G401.6 (cell line): Measurements from ENCODE around the gene FBXL2.
"Not testable (repeated sequence)": the region's sequence is repeated elsewhere in the genome, so short reads cannot be mapped to it uniquely, and the experiment has no call there.

ENCODE experiments used
- FAIRE-seq: peaks from 2 replicates; lab custom pipeline; 2012; peaks lifted over from hg19 to GRCh38; lab: Jason Lieb, UNC

Gene FBXL2

GRCh38 chr3:33317963-33318709 is 40.9 kb downstream of the FBXL2 start:
- FAIRE-seq = no peak

GRCh38 chr3:33318710-33319380 is 41.6 kb downstream of the FBXL2 start:
- peak; percentile 85 for FAIRE-seq

- no peak for FAIRE-seq
These were observed 45.2 kb downstream of the FBXL2 start for GRCh38 chr3:33322412-33322811.

- FAIRE-seq = no peak
These were observed 54.2 kb downstream of the FBXL2 start for GRCh38 chr3:33331414-33331813.

GRCh38 chr3:33334364-33334763 is 57.1 kb downstream of the FBXL2 start:
- FAIRE-seq = no peak

- FAIRE-seq = not testable (repeated sequence)
These were observed 61.8 kb downstream of the FBXL2 start for GRCh38 chr3:33338936-33339465.

DNA sequence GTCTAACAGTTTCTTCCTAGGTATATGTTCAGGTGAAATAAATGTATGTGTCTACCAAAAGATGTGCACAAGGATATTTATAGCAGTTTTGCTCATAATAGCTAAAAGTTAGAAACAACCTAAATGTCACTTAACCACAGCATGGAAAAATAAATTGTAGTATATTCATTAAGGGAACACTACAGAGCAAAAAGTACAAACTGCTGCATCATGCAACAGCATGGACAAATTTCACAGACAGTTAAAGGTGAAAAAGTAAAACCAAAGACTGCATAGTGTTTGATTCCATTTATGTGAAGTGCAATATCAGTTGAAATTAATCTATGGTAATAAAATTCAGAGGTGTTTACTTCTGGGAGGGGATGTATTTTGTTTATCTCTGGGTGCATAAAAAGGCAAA is 62.5 kb downstream of the FBXL2 start:
- no peak for FAIRE-seq

DNA sequence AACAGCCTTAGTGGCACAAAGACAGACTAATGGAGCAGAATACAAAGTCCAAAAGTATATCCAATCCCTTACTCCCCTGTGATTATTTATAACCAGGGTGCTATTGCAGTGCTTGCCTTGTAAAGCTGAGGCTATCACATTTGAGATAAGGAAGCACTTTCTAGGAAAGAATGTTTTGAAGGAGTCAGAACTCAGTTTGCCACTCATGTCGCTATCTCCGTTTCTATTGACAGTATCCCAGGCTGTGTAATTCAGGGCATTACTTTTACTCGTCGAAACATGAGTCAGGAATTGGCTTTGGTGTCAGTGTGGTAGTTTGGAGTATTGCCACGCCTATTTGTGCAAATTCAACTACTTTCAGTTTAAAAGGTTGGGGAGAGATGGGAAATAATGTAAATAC is 78.4 kb downstream of the FBXL2 start:
- no peak for FAIRE-seq

- FAIRE-seq = no peak
These were observed 81.0 kb downstream of the FBXL2 start for GRCh38 chr3:33358172-33358781.

DNA sequence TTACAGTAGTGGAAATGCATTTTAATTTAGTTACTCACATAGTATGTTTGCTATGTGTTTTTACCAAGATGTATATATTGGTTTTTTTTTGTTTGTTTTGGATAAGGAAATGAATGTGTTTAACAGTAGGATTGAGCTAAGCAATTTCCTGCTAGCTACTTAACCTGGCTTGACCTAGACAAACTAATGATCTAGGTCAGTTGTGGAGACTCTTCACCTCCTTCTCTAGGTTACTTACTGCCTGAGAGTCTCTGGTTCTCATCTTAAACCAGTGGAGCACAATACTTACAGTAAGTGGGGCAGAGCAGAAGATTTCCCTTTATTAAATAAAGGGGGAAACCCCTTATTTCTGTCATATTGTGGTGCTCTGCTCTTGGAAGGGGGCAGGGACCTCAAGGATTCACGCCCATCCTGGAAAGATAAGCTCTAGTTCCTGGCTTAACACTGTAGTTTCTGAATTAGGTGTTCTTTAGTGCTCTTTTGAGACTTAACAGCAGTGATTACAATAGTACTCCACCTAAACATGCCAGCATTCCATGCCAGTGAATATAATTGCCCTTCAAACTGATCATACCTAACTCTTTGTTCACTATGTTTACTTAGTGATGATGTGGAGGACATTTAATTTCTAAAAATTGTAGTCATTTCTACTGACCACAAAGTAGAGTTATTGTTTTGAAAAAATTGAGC is 83.0 kb downstream of the FBXL2 start:
- no peak for FAIRE-seq

DNA sequence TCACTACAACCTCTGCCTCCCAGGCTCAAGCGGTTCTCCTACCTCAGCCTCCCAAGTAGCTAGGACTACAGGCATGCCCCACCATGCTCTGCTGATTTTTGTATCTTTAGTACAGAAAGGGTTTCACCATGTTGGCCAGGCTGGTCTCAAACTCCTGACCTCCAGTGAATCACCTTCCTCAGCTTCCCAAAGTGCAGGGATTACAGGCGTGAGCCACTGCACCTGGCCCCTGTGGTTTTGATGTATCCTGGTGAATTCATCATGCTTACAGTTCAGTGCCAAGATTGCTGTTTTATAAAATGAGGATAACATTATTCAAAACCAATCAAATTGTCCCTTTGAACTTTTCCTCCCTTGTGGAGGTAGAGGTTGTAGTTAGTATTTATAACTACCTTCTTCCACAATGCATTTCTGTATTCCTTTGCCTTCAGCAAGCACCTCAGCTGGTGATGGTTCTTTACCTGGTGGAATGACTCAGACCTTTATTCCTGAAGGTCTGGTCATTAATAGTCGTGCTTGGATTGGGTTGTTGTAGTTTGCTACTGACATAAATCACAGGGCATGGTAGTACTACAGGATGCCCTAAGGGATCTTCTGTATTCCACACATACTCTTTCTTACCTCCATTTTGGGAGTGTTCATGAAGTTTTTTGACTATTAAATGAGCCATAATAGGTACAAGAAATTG is 86.0 kb downstream of the FBXL2 start:
- no peak for FAIRE-seq

DNA sequence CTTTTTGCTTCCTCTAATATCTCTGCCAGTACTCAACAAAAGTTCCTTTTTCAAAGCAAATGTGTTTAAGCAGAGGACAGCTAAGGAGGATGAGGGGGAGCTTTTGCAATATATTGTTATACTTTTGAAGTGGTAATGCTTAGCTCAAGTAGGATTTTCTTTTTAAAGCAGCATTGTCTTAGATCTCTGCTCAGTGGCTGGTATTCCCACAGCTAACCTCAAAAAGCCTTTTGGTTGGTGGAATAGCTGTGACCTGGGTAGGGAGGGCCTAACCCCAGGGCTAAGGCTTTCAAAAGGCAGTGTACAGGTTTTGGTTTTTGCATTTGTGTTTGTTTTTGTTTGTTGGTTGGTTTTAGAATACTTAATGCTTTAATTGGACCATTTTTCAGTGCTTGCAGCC is 86.8 kb downstream of the FBXL2 start:
- no peak for FAIRE-seq

- no peak for FAIRE-seq
These were observed 87.4 kb downstream of the FBXL2 start for GRCh38 chr3:33364531-33365128.

GRCh38 chr3:33372218-33373081 is 95.2 kb downstream of the FBXL2 start:
- peak; percentile 87 for FAIRE-seq

GRCh38 chr3:33373082-33373437 is 95.8 kb downstream of the FBXL2 start:
- no peak for FAIRE-seq

GRCh38 chr3:33377489-33377888 is 100.2 kb downstream of the FBXL2 start:
- FAIRE-seq = no peak

GRCh38 chr3:33377931-33378330 is 100.7 kb downstream of the FBXL2 start:
- no peak for FAIRE-seq

GRCh38 chr3:33380653-33381052 is 103.4 kb downstream of the FBXL2 start:
- FAIRE-seq = no peak

GRCh38 chr3:33383951-33384350 is 106.7 kb downstream of the FBXL2 start:
- FAIRE-seq = no peak

- no peak for FAIRE-seq
These were observed 108.2 kb downstream of the FBXL2 start for GRCh38 chr3:33385423-33385822.

GRCh38 chr3:33386631-33387030 is 109.4 kb downstream of the FBXL2 start:
- FAIRE-seq = no peak
